Activated T-helper 1 cell treated with anti-CD3 and anti-CD28 coated beads, Interleukin-2, amount 50 U/mL, for 16 hours (primary cell): ENCODE measurements around the gene EYA2.

Source experiments
- DNase-seq, 2 donors: peaks; one replicate each; pipeline ENCODE4 v3.0.0-alpha.2; 2020; ENCODE audit warnings: low read depth in 1 of 2, low spot score in 1 of 2

Gene EYA2

DNA sequence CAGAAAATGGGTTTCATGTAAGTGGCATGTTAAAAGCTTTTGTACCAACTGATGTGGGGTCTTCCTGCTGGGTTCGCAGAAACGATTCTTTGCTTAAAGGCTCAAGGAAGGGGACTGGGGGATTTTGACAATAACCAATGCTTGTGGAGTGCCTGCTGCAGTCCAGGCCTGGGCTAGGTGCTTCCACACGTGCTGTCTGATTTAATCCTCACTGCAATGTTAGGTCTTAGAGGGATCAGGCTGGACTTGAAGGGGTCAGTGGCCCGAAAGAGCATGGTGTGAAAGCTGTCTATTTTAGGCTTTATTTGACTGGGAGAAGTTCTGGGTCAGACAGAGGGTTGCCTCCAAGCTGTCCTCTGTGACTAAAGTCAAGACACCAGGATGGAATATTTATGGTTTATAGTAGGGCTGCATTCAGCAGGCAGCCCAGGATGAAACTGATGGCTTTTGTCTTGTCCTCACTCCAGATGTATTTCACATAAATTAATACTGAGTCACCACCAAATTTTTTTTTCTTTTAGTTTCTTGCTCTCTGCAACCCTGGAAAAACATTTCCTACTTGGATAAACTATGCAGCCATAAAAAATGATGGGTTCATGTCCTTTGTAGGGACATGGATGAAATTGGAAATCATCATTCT is 242.7 kb downstream of the EYA2 start:
- no peak for DNase-seq

GRCh38 chr20:47139934-47140535 is 245.4 kb downstream of the EYA2 start:
- DNase-seq, result no peak

DNA sequence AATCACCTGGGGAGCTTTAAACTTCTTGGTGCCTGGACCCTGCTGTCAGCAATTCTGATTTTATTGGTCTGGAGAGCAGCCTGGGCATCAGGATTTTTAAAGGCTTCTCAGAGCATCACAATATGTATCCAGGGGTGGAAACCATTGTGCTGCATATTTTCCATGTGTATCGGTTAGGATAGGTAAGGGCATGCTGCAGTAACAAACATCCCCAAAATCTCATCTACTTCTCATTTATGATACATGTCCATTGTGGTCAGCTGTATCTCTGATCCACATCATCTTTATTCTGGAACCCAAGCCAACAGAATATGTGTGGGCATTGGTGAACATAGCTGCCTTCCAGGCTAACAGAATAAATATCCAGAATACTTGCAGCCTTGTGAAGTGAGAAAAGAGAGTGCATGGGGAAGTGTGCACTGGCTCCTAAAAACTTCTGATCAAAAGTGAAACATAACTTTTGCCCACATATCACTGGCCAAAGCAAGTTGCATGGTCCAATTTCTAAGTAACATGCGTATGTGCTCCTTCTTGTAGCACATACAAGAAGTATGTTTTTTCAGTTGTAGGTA is 246.8 kb downstream of the EYA2 start:
- no peak for DNase-seq

DNA sequence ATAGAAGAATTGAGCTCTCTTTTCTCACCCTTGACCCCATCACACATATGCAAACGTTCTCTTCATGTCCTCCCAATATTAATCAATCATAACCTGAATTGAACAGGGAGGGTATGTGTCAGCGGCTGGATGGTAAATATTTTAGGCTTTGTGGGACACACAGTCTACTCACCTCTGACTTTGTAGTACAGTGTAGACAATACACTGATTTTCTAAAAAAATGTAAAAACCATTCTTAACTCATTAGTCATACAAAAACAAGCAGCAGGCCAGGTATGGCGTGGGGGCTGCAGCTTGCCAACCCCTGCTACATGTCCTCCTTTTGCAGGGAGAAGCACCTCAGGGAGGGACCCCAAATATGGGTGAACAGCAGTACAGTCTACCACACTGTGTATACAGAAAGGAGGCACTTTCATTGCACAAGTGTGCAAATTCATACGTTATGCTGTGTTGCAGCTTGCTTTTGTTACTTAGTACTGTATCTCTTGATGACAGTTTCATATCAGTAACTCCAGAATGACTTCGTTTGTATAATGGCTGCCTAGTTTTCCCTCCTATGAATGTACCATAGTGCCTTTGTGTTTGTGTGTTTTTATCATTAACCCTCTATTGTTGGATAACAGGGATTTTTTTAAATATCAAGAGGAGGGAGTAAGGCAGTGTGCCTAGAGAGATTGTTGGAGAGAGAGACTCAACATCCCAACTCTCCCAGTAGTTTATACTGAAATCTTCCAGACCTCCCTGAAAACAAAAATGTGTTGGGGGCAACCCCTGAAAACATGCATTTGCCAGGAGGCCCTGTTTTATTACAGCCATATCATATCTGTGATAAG is 247.5 kb downstream of the EYA2 start:
- no peak for DNase-seq

GRCh38 chr20:47142774-47143170 is 248.1 kb downstream of the EYA2 start:
- DNase-seq, result no peak

- DNase-seq, result no peak
Measured at GRCh38 chr20:47143657-47144056, 249.0 kb downstream of the EYA2 start.

GRCh38 chr20:47144463-47144862 is 249.8 kb downstream of the EYA2 start:
- DNase-seq, result no peak

DNA sequence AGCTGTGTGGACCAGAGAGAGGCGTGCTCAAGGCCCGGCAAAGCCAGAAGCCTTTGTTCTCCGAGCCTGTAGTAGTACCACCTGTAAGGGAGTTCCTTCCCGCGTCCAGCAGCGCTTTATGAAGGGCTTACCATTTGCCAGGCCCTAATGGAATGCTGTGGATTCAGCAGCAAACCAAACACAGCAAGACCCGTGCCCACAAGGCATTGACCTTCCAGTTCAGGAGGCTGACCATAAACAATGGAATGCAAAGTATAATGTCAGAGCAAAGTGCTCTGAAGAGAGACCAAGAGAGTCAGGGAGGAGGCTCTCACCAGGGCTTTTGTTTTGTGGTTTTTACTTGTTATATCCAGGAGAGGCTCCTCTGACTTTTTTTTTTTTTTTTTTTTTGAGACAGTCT is 252.0 kb downstream of the EYA2 start:
- DNase-seq, result no peak

DNA sequence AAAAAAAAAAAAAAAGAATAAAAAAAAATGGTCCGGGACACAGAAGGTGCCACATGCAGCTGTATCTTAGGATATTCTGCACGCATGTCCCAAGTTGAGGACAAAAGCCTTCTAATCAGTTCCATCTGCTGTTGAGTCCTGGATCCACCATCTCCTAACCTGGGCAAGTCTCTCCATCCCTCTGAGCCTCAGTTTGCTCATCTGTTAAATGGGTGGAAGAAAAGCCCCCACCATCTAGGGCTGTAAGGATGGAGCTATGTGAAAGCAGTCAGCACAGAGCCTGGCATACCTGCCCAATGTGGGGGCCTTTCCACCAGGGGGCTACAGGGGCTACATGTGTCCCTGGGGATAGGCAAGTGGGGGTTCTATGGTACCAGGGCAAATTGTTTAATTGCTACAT is 253.4 kb downstream of the EYA2 start:
- no peak for DNase-seq

DNA sequence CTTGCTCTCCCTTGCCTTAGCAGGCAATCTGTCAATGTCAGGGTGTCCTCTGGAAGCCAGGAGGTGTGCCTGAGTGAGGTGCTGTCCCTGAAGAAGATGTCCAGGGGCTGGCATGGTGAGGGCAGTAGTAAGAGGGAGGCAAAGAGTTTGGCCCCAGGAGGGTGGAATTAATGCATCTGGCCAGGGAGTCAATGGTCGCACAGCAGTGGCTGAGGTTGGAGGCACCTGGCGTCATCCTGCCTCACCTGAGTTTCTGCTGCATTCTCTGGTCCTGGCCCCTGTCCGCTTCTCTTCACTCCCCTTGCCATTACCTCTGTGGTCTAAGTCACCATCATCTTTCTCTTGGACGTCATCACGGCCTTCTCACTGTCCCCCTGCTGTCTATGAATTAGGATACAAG is 255.3 kb downstream of the EYA2 start:
- no peak for DNase-seq

DNA sequence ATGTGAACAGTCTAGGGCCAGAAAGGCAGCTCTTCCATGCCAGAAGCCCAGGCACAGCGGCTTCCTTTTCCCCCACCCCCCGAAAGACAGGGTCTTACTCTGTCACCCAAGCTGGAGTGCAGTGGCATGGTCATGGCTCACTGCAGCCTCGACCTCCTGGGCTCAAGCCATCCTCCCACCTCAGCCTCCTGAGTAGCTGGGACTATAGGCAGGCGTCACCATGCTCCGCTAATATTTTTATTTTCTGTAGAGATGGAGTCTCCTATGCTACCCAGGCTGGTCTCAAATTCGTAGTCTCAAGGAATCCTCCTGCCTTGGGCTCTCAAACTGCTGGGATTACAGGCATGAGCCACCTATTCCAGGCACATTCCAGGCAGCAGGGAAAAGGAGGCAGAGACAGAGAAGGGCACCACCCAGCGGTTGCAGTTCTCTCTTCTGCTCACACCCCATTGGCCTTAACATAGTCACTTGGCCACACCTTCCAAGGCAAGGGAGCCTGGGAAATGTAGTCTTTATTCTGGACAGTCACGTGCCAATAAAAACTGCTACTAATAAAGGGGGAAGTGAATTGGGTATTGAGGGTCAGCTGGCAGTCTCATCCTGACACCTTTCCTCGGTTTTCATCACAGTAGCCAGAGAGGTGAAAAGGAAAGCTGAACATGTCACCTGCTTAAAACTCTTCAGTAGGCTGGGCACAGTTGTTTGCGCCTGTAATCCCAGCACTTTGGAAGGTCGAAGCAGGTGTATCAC is 255.9 kb downstream of the EYA2 start:
- DNase-seq, result no peak

- DNase-seq, result no peak
Measured at GRCh38 chr20:47152068-47152467, 257.4 kb downstream of the EYA2 start.

DNA sequence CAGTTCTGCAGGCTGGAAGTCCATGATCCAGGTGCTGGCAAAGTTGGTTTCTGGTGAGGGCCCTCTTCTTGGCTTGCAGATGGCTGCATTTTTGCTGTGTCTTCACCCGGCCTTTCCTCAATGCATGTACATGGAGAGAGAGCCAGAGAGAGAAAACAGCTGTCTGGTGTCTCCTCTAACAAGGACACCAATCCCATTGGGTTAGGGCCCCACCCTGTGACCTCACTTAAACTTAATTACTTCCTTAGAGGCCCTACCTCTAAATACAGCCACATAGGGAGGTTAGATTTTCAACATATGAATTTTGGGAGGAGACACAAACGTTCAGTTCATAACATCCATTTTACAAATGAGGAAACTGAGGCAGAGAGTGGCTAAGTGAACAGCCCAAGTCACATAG is 259.4 kb downstream of the EYA2 start:
- no peak for DNase-seq

GRCh38 chr20:47156301-47157137 is 261.9 kb downstream of the EYA2 start:
- DNase-seq, result no peak

- DNase-seq, result no peak
Measured at GRCh38 chr20:47159166-47159565, 264.5 kb downstream of the EYA2 start.

DNA sequence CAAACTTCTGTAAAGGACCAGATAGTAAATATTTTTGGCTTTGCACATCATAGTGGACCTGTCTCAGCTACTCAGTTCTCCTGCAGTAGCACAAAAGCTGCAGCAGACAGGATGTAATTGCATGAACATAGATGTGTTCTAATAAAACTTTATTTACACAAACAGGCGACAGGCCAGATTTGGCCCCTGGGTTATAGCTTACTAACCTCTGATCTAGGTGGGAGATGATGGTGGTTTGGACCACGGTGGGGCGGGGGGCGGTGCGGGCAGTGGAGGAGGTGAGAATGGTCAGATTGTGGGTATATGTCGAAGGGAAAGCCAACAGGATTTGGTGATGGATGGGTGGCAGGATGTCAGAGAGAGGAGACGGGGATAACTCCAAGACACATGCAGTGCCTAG is 265.6 kb downstream of the EYA2 start:
- no peak for DNase-seq

DNA sequence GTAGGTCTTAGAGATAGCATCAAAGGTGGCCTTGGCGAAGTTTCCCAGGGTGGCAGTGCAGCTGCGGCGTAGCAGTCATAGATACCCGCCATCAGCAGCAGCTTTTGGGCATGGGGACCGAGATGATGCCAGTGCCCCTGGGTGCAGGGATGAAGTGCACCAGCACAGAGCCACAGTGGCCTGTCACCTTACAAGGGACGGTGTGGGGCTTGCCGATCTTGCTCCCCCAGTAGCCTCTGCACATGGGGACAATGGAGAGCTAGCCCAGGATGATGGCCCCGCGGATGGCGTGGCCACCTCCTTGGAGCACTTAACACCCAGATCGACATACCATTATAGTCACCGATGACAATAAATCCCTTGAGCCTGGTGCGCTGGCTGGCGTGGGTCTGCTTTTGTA is 266.3 kb downstream of the EYA2 start:
- DNase-seq, result no peak

DNA sequence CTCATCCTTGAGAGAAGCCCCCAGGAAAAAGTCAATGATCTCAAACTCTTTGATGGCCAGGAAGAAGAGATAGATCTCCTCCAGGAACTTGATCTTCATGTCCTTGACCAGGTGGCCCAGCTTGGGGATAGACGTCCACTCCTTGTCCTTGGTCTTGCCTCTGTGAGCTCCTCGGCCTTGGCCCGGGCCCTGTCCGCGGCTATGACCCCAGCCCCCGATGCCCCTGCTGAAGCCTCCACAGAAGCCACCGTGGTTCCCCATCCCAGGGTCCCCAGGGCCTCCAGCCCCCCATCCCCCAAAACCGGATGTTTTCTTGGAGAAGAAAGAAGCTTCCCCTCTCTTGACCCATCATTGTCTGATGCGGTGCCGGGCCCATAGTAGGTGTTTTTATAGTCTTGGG is 266.8 kb downstream of the EYA2 start:
- no peak for DNase-seq

DNA sequence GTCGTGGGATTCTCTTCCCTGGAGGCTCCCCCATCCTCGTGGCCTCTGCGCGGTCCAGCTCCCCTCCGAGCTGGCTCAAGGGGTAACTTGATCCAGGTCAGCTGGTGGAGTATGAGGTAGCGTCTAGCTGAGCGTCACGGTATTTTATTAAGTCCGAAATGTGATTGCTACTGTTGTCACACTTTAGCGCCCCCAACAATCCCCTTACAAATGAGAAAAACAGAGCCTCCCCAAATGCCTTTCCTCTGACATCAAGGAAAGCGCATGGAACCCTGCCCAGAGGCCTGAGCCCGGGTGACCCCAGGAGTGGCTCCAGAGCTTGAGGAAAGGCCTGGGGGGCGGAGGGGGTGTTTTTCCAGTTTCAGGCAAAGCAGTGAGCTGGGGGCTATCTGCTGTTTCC is 269.5 kb downstream of the EYA2 start:
- no peak for DNase-seq

- DNase-seq, result no peak
Measured at GRCh38 chr20:47165376-47165865, 270.8 kb downstream of the EYA2 start.
